Smooth muscle cell (in vitro differentiated cells): ENCODE results near the gene NAGLU. TPM values are rescaled to one million over a fixed set of nuclear protein-coding genes. Genes with fewer than 3 reads are reported as not detected.
"Not testable (repeated sequence)": the region's sequence is repeated elsewhere in the genome, so short reads cannot be mapped to it uniquely, and the experiment has no call there.

ENCODE experiments used
- DNase-seq: peaks from one replicate; lab custom pipeline; 2025; ENCODE audit not compliant: unreplicated experiment; lab: John Stamatoyannopoulos, UW
- H2AFZ ChIP-seq: fragments of 200-600 bp; sonication (generic); 2 replicates; pipeline ENCODE4 v1.6.0; 2016; ENCODE audit warnings: antibody characterized with exemption, low read depth, mild to moderate bottlenecking
- H3F3A ChIP-seq: fragments of 200-600 bp; sonication (generic); 2 replicates; pipeline ENCODE4 v1.6.0; 2017; ENCODE audit warnings: antibody characterized with exemption, low read depth
- H3K27ac ChIP-seq: fragments of 200-600 bp; sonication (generic); 2 replicates; pipeline ENCODE4 v1.5.1; 2016; ENCODE audit warnings: low read depth, mild to moderate bottlenecking
- H3K27me3 ChIP-seq: fragments of 200-600 bp; sonication (generic); 2 replicates; pipeline ENCODE4 v1.6.1; 2016; ENCODE audit warnings: low read depth, mild to moderate bottlenecking
- H3K36me3 ChIP-seq: fragments of 200-600 bp; sonication (generic); 2 replicates; pipeline ENCODE4 v1.5.1; 2016; ENCODE audit warnings: low read depth
- H3K4me1 ChIP-seq: fragments of 200-600 bp; sonication (generic); 2 replicates; pipeline ENCODE4 v1.5.1; 2016; ENCODE audit warnings: low read depth
- H3K4me2 ChIP-seq: fragments of 200-600 bp; sonication (generic); 2 replicates; pipeline ENCODE4 v1.6.0; 2016; ENCODE audit warnings: mild to moderate bottlenecking
- H3K4me3 ChIP-seq: fragments of 200-600 bp; sonication (generic); 2 replicates; pipeline ENCODE4 v1.5.1; 2016; ENCODE audit warnings: mild to moderate bottlenecking
- H3K79me2 ChIP-seq: fragments of 200-600 bp; sonication (generic); 2 replicates; pipeline ENCODE4 v1.6.0; 2016; ENCODE audit warnings: low read depth, mild to moderate bottlenecking
- H3K9ac ChIP-seq: fragments of 200-600 bp; sonication (generic); 2 replicates; pipeline ENCODE4 v1.6.0; 2016; ENCODE audit warnings: low read depth
- H3K9me3 ChIP-seq: fragments of 200-600 bp; sonication (generic); replicated peaks from 2 replicates; pipeline ENCODE4 v1.5.1; 2016; ENCODE audit warnings: low read depth
- H4K20me1 ChIP-seq: fragments of 200-600 bp; sonication (generic); 2 replicates; pipeline ENCODE4 v1.6.0; 2016; ENCODE audit warnings: low read depth
- CTCF ChIP-seq: fragments of 200-600 bp; sonication (generic); IDR thresholded peaks from 2 replicates; pipeline ENCODE4 v1.5.1; 2017; ENCODE audit warnings: borderline replicate concordance, mild to moderate bottlenecking, antibody characterized with exemption; ENCODE audit not compliant: insufficient read depth, poor library complexity, severe bottlenecking
- WGBS: methylation state at CpG from one replicate; pipeline ENCODE4 v1.1.7; 2016; ENCODE audit warnings: low lambda C conversion rate; 5-methylcytosine and 5-hydroxymethylcytosine counted together
- polyA plus RNA-seq: library from polyadenylated mRNA; unstranded; fragments of >200 nt; fragmentation: Nextera tagmentation; extraction: Ambion mirVana; gene quantifications from 2 replicates; pipeline ENCODE4 v1.2.1, GENCODE V29; 2016
- total RNA-seq: library from RNA; depleted of rRNA; stranded (reverse); fragments of >200 nt; gene quantifications from 2 replicates; pipeline ENCODE4 v1.2.3, GENCODE V29; 2014

The NAGLU gene
- total and polyA plus RNA-seq, 2 experiments from 2014 or later, result 23.0 to 51.6 TPM

DNA sequence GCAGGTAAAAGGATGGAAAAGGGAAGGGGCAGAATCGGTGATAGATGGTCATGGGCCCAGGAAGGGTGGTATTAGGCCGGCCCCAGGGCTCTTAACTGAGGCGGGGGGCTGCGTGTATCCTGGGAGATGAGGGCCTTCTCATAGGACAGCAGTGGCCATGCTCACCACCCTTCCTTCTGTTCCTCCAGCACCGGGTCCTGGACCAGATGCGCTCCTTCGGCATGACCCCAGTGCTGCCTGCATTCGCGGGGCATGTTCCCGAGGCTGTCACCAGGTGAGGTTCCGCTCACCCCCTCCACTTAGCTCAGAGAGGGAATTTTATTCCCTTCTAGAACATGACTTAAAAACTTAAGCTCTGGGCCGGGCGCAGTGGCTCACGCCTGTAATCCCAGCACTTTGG lies 2.4 kb downstream of the NAGLU start:
- DNase-seq, result no peak
- 98% methylated on average over 14 of the region's 14 CpGs for WGBS
- Histone ChIP-seq H2AFZ (no peak overlapping the region), H3K4me2 (no peak overlapping the region), H3K9me3 (no peaks in the 10 kb centered on the region), H3K4me1 (no peaks in the 10 kb centered on the region), H3K9ac (no peak overlapping the region), H3K36me3 (no peaks in the 10 kb centered on the region), H3K4me3 (no peak overlapping the region), H4K20me1 (no peaks in the 10 kb centered on the region), H3K27me3 (no peaks in the 10 kb centered on the region), H3K27ac (no peak overlapping the region), H3F3A (no peaks in the 10 kb centered on the region), H3K79me2 (peaks cover 5% of the 10 kb centered on the region)
- no peak for TF ChIP-seq CTCF

- not testable (repeated sequence) for H3K9ac ChIP-seq, H3K4me2 ChIP-seq, H3F3A ChIP-seq, DNase-seq, H3K36me3 ChIP-seq, H3K79me2 ChIP-seq, H3K27me3 ChIP-seq, H3K4me3 ChIP-seq, H2AFZ ChIP-seq, H4K20me1 ChIP-seq, H3K4me1 ChIP-seq, H3K27ac ChIP-seq, H3K9me3 ChIP-seq
- 96% methylated on average over 4 of the region's 4 CpGs for WGBS
Observed at GRCh38 chr17:42540558-42540957, 4.5 kb downstream of the NAGLU start.

DNA sequence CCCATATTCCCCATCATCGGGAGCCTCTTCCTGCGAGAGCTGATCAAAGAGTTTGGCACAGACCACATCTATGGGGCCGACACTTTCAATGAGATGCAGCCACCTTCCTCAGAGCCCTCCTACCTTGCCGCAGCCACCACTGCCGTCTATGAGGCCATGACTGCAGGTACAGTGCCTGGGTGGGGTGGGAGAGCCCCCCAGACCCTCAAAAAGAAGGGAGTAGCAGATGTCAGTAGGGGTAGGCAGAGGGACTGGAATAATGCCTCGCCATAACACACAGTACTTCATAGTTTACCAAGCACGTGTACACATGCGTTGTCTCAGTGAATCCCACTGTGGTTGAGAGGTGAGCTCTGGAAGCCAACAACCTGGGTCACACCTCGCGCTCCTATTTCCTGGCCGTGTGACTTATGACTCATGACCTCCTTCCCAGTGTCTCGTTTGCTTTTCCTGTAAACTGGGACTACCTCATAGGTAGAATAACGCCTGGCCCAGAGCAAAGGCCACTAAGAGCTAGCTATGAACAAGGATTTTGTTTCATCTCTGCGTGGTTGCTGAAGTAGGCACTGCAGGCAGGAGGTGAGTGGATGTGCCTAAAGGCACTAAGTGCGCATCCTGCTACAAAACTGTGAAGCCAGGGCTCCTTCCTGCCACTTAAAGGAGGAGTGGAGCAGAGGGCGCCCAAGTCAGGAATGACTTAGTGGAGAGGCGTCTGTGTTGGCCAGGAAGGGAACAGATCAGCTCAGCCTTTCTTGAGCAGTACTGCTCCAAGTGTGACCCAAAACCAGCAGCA lies 5.2 kb downstream of the NAGLU start:
- Histone ChIP-seq H4K20me1 (no peaks in the 10 kb centered on the region), H3K27ac (no peak overlapping the region), H3K9me3 (no peaks in the 10 kb centered on the region), H3K27me3 (no peaks in the 10 kb centered on the region), H3K4me3 (no peak overlapping the region), H2AFZ (no peak overlapping the region), H3K9ac (no peak overlapping the region), H3K36me3 (no peaks in the 10 kb centered on the region), H3F3A (peaks cover 5% of the 10 kb centered on the region), H3K4me1 (no peaks in the 10 kb centered on the region), H3K4me2 (no peak overlapping the region), H3K79me2 (peaks cover 5% of the 10 kb centered on the region)
- 87% methylated on average over 17 of the region's 17 CpGs for WGBS
- DNase-seq, result no peak
- no peak for TF ChIP-seq CTCF

GRCh38 chr17:42543190-42544079 lies 7.4 kb downstream of the NAGLU start:
- 97% methylated on average over 39 of the region's 39 CpGs for WGBS
- H4K20me1 ChIP-seq, result no peaks in the 10 kb centered on the region
- no peak overlapping the region for H3K9ac ChIP-seq
- peaks cover 5% of the 10 kb centered on the region for H3F3A ChIP-seq
- no peak for DNase-seq
- no peak overlapping the region for H3K4me2 ChIP-seq
- no peak overlapping the region for H3K27ac ChIP-seq
- no peaks in the 10 kb centered on the region for H3K9me3 ChIP-seq
- H3K4me1 ChIP-seq, result no peaks in the 10 kb centered on the region
- no peaks in the 10 kb centered on the region for H3K79me2 ChIP-seq
- no peaks in the 10 kb centered on the region for H3K36me3 ChIP-seq
- no peak for TF ChIP-seq CTCF
- H3K27me3 ChIP-seq, result no peaks in the 10 kb centered on the region
- H2AFZ ChIP-seq, result no peak overlapping the region
- no peak overlapping the region for H3K4me3 ChIP-seq
